ENCODE measurements around the gene TIRAP.

Gene TIRAP

GRCh38 chr11:126327281-126328000 is 44.5 kb downstream of the TIRAP start:
- DNase-seq (ENCODE audit: low read depth), result no peak

- no peak for DNase-seq (ENCODE audit: low read depth)
Measured at GRCh38 chr11:126328001-126328390, 45.1 kb downstream of the TIRAP start.

- DNase-seq (ENCODE audit: low read depth), result no peak
Measured at GRCh38 chr11:126328444-126328843, 45.6 kb downstream of the TIRAP start.

GRCh38 chr11:126328938-126329643 is 46.2 kb downstream of the TIRAP start:
- DNase-seq (ENCODE audit: low read depth), result no peak

GRCh38 chr11:126329644-126330211 is 46.8 kb downstream of the TIRAP start:
- no peak for DNase-seq (ENCODE audit: low read depth)

- no peak for DNase-seq (ENCODE audit: low read depth)
Measured at GRCh38 chr11:126331286-126331685, 48.4 kb downstream of the TIRAP start.

- DNase-seq (ENCODE audit: low read depth), result no peak
Measured at GRCh38 chr11:126332221-126332711, 49.4 kb downstream of the TIRAP start.

- no peak for DNase-seq (ENCODE audit: low read depth)
Measured at GRCh38 chr11:126333142-126333541, 50.2 kb downstream of the TIRAP start.

GRCh38 chr11:126334659-126335462 is 52.0 kb downstream of the TIRAP start:
- no peak for DNase-seq (ENCODE audit: low read depth)

- DNase-seq (ENCODE audit: low read depth), result no peak
Measured at GRCh38 chr11:126335463-126335760, 52.5 kb downstream of the TIRAP start.

GRCh38 chr11:126336138-126336541 is 53.2 kb downstream of the TIRAP start:
- DNase-seq (ENCODE audit: low read depth), result no peak

GRCh38 chr11:126336671-126337101 is 53.8 kb downstream of the TIRAP start:
- no peak for DNase-seq (ENCODE audit: low read depth)

GRCh38 chr11:126337126-126337473 is 54.2 kb downstream of the TIRAP start:
- DNase-seq (ENCODE audit: low read depth), result no peak

GRCh38 chr11:126337474-126338241 is 54.8 kb downstream of the TIRAP start:
- no peak for DNase-seq (ENCODE audit: low read depth)

- no peak for DNase-seq (ENCODE audit: low read depth)
Measured at GRCh38 chr11:126338346-126339055, 55.6 kb downstream of the TIRAP start.

- no peak for DNase-seq (ENCODE audit: low read depth)
Measured at GRCh38 chr11:126339073-126339862, 56.4 kb downstream of the TIRAP start.

GRCh38 chr11:126339863-126340434 is 57.1 kb downstream of the TIRAP start:
- DNase-seq (ENCODE audit: low read depth), result no peak

GRCh38 chr11:126340960-126341606 is 58.2 kb downstream of the TIRAP start:
- no peak for DNase-seq (ENCODE audit: low read depth)

- DNase-seq (ENCODE audit: low read depth), result no peak
Measured at GRCh38 chr11:126341760-126342161, 58.9 kb downstream of the TIRAP start.

Measured in stimulated activated CD8-positive, alpha-beta memory T cell treated with anti-CD3 and anti-CD28 coated beads, Interleukin-7, amount 100 ng/mL, for 24 hours (primary cell).